ENCODE data around the gene SLC7A5.

- TF ChIP-seq CTCF (conservative IDR thresholded peaks at IDR 0.05; ENCODE audit: low read length) = 0 out of 2 replicates have a peak, but pooled peaks have one; percentile 18
- no peak for TF ChIP-seq EZH2phosphoT487 (IDR thresholded peaks at IDR 0.05; ENCODE audit: borderline replicate concordance)
These were observed 88.8 kb downstream of the SLC7A5 start for GRCh38 chr16:87780385-87780989.

All from Loucy (cell line).